Measurements from ENCODE around the gene ZNF324B.

Gene ZNF324B

GRCh38 chr19:58500242-58500641, 48.8 kb downstream of the ZNF324B start:
- no peak for TF ChIP-seq FOXP2 (optimal IDR thresholded peaks at IDR 0.05; ENCODE audit: borderline replicate concordance, extremely low read depth, extremely low read length, insufficient read depth)
- TF ChIP-seq REST (IDR thresholded peaks at IDR 0.05; ENCODE audit: insufficient read depth in 1 of 2, low read depth in 2 of 2, low read length in 2 of 2) = no peak
- no peak for TF ChIP-seq TAF1 (IDR thresholded peaks at IDR 0.05; ENCODE audit: borderline replicate concordance, insufficient read depth, low read length)
- TF ChIP-seq SIN3A (IDR thresholded peaks at IDR 0.05; ENCODE audit: borderline replicate concordance, insufficient read depth, low read length) = no peak
- no peak for TF ChIP-seq POLR2AphosphoS5 (IDR thresholded peaks at IDR 0.05; ENCODE audit: low read depth, low read length)
